ENCODE measurements around the gene NHERF2. TPM values are rescaled to one million over a fixed set of nuclear protein-coding genes. Genes with fewer than 3 reads are reported as not detected.

The NHERF2 gene
- total and polyA plus RNA-seq, 2 experiments from 2014 or later, result 12.0 to 16.5 TPM

DNA sequence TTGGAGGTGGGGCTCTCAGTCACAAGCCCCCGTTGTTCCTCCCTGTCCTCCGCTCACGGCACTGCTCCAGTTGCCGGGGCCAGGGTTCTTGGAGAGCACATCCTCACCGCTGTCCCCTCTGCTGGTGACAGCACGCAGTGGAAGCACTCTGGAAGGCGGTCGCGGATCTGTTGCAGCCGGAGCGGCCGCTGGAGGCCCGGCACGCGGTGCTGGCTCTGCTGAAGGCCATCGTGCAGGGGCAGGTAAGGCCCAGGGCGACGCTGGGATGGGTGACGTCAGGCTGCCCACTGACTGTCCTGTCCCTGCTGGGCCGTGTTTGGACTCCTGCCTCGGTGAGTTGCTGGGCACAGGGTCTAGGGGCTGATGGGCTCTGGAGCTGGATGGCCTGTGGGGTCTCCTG is 26.5 kb downstream of the NHERF2 start (continued):
- TF ChIP-seq, protein P1, sequence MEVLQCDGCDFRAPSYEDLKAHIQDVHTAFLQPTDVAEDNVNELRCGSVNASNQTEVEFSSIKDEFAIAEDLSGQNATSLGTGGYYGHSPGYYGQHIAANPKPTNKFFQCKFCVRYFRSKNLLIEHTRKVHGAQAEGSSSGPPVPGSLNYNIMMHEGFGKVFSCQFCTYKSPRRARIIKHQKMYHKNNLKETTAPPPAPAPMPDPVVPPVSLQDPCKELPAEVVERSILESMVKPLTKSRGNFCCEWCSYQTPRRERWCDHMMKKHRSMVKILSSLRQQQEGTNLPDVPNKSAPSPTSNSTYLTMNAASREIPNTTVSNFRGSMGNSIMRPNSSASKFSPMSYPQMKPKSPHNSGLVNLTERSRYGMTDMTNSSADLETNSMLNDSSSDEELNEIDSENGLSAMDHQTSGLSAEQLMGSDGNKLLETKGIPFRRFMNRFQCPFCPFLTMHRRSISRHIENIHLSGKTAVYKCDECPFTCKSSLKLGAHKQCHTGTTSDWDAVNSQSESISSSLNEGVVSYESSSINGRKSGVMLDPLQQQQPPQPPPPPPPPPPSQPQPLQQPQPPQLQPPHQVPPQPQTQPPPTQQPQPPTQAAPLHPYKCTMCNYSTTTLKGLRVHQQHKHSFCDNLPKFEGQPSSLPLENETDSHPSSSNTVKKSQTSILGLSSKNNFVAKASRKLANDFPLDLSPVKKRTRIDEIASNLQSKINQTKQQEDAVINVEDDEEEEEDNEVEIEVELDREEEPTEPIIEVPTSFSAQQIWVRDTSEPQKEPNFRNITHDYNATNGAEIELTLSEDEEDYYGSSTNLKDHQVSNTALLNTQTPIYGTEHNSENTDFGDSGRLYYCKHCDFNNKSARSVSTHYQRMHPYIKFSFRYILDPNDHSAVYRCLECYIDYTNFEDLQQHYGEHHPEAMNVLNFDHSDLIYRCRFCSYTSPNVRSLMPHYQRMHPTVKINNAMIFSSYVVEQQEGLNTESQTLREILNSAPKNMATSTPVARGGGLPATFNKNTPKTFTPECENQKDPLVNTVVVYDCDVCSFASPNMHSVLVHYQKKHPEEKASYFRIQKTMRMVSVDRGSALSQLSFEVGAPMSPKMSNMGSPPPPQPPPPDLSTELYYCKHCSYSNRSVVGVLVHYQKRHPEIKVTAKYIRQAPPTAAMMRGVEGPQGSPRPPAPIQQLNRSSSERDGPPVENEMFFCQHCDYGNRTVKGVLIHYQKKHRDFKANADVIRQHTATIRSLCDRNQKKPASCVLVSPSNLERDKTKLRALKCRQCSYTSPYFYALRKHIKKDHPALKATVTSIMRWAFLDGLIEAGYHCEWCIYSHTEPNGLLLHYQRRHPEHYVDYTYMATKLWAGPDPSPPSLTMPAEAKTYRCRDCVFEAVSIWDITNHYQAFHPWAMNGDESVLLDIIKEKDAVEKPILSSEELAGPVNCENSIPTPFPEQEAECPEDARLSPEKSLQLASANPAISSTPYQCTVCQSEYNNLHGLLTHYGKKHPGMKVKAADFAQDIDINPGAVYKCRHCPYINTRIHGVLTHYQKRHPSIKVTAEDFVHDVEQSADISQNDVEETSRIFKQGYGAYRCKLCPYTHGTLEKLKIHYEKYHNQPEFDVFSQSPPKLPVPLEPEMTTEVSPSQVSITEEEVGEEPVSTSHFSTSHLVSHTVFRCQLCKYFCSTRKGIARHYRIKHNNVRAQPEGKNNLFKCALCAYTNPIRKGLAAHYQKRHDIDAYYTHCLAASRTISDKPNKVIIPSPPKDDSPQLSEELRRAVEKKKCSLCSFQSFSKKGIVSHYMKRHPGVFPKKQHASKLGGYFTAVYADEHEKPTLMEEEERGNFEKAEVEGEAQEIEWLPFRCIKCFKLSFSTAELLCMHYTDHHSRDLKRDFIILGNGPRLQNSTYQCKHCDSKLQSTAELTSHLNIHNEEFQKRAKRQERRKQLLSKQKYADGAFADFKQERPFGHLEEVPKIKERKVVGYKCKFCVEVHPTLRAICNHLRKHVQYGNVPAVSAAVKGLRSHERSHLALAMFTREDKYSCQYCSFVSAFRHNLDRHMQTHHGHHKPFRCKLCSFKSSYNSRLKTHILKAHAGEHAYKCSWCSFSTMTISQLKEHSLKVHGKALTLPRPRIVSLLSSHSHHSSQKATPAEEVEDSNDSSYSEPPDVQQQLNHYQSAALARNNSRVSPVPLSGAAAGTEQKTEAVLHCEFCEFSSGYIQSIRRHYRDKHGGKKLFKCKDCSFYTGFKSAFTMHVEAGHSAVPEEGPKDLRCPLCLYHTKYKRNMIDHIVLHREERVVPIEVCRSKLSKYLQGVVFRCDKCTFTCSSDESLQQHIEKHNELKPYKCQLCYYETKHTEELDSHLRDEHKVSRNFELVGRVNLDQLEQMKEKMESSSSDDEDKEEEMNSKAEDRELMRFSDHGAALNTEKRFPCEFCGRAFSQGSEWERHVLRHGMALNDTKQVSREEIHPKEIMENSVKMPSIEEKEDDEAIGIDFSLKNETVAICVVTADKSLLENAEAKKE (CRISPR knock-in tag; IDR thresholded peaks at IDR 0.05), result no peak
- TF ChIP-seq, protein P2, sequence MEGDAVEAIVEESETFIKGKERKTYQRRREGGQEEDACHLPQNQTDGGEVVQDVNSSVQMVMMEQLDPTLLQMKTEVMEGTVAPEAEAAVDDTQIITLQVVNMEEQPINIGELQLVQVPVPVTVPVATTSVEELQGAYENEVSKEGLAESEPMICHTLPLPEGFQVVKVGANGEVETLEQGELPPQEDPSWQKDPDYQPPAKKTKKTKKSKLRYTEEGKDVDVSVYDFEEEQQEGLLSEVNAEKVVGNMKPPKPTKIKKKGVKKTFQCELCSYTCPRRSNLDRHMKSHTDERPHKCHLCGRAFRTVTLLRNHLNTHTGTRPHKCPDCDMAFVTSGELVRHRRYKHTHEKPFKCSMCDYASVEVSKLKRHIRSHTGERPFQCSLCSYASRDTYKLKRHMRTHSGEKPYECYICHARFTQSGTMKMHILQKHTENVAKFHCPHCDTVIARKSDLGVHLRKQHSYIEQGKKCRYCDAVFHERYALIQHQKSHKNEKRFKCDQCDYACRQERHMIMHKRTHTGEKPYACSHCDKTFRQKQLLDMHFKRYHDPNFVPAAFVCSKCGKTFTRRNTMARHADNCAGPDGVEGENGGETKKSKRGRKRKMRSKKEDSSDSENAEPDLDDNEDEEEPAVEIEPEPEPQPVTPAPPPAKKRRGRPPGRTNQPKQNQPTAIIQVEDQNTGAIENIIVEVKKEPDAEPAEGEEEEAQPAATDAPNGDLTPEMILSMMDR (conservative IDR thresholded peaks at IDR 0.05; ENCODE audit: low read depth in 2 of 2), result no peak
- no peak for TF ChIP-seq EZH2phosphoT487 (IDR thresholded peaks at IDR 0.05; ENCODE audit: unreplicated experiment)
- no peak for TF ChIP-seq CREB1 (CRISPR knock-in tag; IDR thresholded peaks at IDR 0.05; ENCODE audit: low read depth)
- TF ChIP-seq JUNB (IDR thresholded peaks at IDR 0.05; ENCODE audit: unreplicated experiment), result no peak
- TF ChIP-seq, protein P3, sequence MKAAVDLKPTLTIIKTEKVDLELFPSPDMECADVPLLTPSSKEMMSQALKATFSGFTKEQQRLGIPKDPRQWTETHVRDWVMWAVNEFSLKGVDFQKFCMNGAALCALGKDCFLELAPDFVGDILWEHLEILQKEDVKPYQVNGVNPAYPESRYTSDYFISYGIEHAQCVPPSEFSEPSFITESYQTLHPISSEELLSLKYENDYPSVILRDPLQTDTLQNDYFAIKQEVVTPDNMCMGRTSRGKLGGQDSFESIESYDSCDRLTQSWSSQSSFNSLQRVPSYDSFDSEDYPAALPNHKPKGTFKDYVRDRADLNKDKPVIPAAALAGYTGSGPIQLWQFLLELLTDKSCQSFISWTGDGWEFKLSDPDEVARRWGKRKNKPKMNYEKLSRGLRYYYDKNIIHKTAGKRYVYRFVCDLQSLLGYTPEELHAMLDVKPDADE (IDR thresholded peaks at IDR 0.05), result no peak
- TF ChIP-seq EZH2 (IDR thresholded peaks at IDR 0.05; ENCODE audit: low read depth, unreplicated experiment), result no peak
- TF ChIP-seq NANOG (IDR thresholded peaks at IDR 0.05; ENCODE audit: borderline replicate concordance), result no peak
- no peak for TF ChIP-seq STAT1 (IDR thresholded peaks at IDR 0.05; ENCODE audit: unreplicated experiment)
